Thyroid gland (tissue), 4 donors: ENCODE measurements around the gene MTSS2. TPM values are rescaled to one million over a fixed set of nuclear protein-coding genes. Genes with fewer than 3 reads are reported as not detected.

ENCODE experiments used
- DNase-seq, 2 donors: peaks; one replicate each; pipeline ENCODE4 v3.0.0-alpha.2; 2019
- H3K27ac ChIP-seq, 3 donors: fragments of 200-600 bp; sonication (generic); 1 replicate in 2 of 3; 2 replicates in 1 of 3; pipeline ENCODE4 v1.5.1; 2016 to 2019; ENCODE audit warnings: mild to moderate bottlenecking in 1 of 3, moderate library complexity in 1 of 3
- H3K27me3 ChIP-seq: fragments of 200-600 bp; sonication (generic); one replicate; pipeline ENCODE4 v1.5.1; 2019
- H3K36me3 ChIP-seq, 2 donors: fragments of 200-600 bp; sonication (generic); one replicate each; pipeline ENCODE4 v1.5.1; 2016 to 2019
- H3K4me1 ChIP-seq, 2 donors: fragments of 200-600 bp; sonication (generic); one replicate each; pipeline ENCODE4 v1.5.1; 2017 to 2019
- H3K4me3 ChIP-seq, 3 donors: fragments of 200-600 bp; sonication (generic); replicated peaks in 1 of 3; 1 replicate in 2 of 3; 2 replicates in 1 of 3; pipeline ENCODE4 v1.5.1; 2016; ENCODE audit warnings: mild to moderate bottlenecking in 1 of 3
- H3K9me3 ChIP-seq: fragments of 200-600 bp; sonication (generic); one replicate; pipeline ENCODE4 v1.5.1; 2017
- CTCF ChIP-seq, 6 experiments: fragments of 200-600 bp in 3 of 6; fragments of 450-650 bp in 3 of 6; sonication (generic) in 3 of 6; IDR thresholded peaks; one replicate each; pipeline ENCODE4 v1.5.1; 2016 to 2019; ENCODE audit warnings: antibody characterized with exemption in 6 of 6, mild to moderate bottlenecking in 2 of 6, inconsistent platforms in 1 of 6, moderate library complexity in 1 of 6
- POLR2A ChIP-seq, 2 donors: fragments of 450-650 bp; IDR thresholded peaks; one replicate each; pipeline ENCODE4 v1.6.1; 2017; ENCODE audit warnings: antibody characterized with exemption in 2 of 2, mild to moderate bottlenecking in 2 of 2, moderate library complexity in 1 of 2
- WGBS, 2 donors: methylation state at CpG; one replicate each; pipeline ENCODE4 v1.1.5; 2017; 5-methylcytosine and 5-hydroxymethylcytosine counted together
- intact Hi-C: fragments of 100-400 bp; cut with DNase I; formaldehyde crosslinking; loops from one replicate; pipeline ENCODE4 v1.15.1; 2023
- total RNA-seq, 4 donors: library from RNA; depleted of rRNA; stranded (reverse); fragments of >200 nt; gene quantifications; one replicate each; pipeline ENCODE4 v1.2.3, GENCODE V29; 2016

MTSS2 gene
- total RNA-seq, 4 donors from 2014 or later = 11.3 to 39.8 (median 26.7) TPM

- Histone ChIP-seq H3K4me3 (no peak overlapping the region), H3K36me3 (no peaks in the 10 kb centered on the region), H3K9me3 (no peaks in the 10 kb centered on the region), H3K27me3 (no peaks in the 10 kb centered on the region), H3K27ac (no peak overlapping the region), H3K4me1 (peaks cover 0 to 3% of the 10 kb centered on the region in 2 donors)
- TF ChIP-seq POLR2A (IDR thresholded peaks at IDR 0.05) = no peak
- no peak for TF ChIP-seq CTCF (IDR thresholded peaks at IDR 0.05)
- 64 to 75% methylated on average over 18 of the region's 18 CpGs for WGBS, 2 donors
- peak; percentile 29 to 46 for DNase-seq
- intact Hi-C loops = no loop called here
Observed at GRCh38 chr16:70638814-70639792, 46.8 kb downstream of the MTSS2 start.

Other genes with a start within 250 kb of the MTSS2 start
- gene ST3GAL2, start 247.0 kb downstream of the MTSS2 start, total RNA-seq = 10 to 100 TPM; 11.2 to 17.4 (median 11.8) TPM
- 10 to 100 TPM; 20.3 to 40.2 (median 24.5) TPM for gene FCSK, start 231.5 kb downstream of the MTSS2 start, total RNA-seq
- gene COG4, start 162.5 kb downstream of the MTSS2 start, total RNA-seq = 10 to 100 TPM; 39.6 to 88.4 (median 66.7) TPM
- 100 to 1,000 TPM in 2 of 4 donors, 10 to 100 TPM in 2; 74.2 to 142 (median 112) TPM for gene SF3B3, start 162.2 kb downstream of the MTSS2 start, total RNA-seq
- gene IL34, start 39.5 kb downstream of the MTSS2 start, total RNA-seq = 1 to 10 TPM; 3.5 to 9.6 (median 5.0) TPM
- gene VAC14, start 115.1 kb upstream of the MTSS2 start, total RNA-seq = 10 to 100 TPM; 43.4 to 69.4 (median 63.1) TPM